Liver (tissue), 9 donors: ENCODE measurements around the gene SYTL3. TPM values are rescaled to one million over a fixed set of nuclear protein-coding genes. Genes with fewer than 3 reads are reported as not detected.

Experiments used
- DNase-seq: peaks from one replicate; pipeline ENCODE4 v3.0.0-alpha.2; 2017; ENCODE audit warnings: low spot score
- H3K27ac ChIP-seq, 2 donors: one replicate each; pipeline ENCODE4 v1.7.0; 2013; ENCODE audit warnings: inconsistent platforms in 2 of 2, low read length in 2 of 2, control low read depth in 1 of 2, low read depth in 1 of 2, mild to moderate bottlenecking in 1 of 2
- H3K27me3 ChIP-seq, 4 donors: one replicate each; pipeline versions ENCODE4 v1.6.1 to v1.7.0; 2013; ENCODE audit warnings: low read length in 3 of 4, inconsistent platforms in 1 of 4, mild to moderate bottlenecking in 1 of 4, moderate library complexity in 1 of 4; ENCODE audit not compliant: control insufficient read depth in 4 of 4, insufficient read depth in 4 of 4
- H3K36me3 ChIP-seq, 4 donors: one replicate each; pipeline versions ENCODE4 v1.6.1 to v1.7.0; 2013; ENCODE audit warnings: low read length in 3 of 4, mild to moderate bottlenecking in 3 of 4, low read depth in 1 of 4, moderate library complexity in 1 of 4; ENCODE audit not compliant: control insufficient read depth in 4 of 4, insufficient read depth in 3 of 4
- H3K4me1 ChIP-seq, 4 donors: one replicate each; pipeline versions ENCODE4 v1.6.1 to v1.7.0; 2013; ENCODE audit warnings: low read length in 3 of 4, mild to moderate bottlenecking in 3 of 4, moderate library complexity in 1 of 4; ENCODE audit not compliant: control insufficient read depth in 4 of 4, insufficient read depth in 4 of 4
- H3K4me3 ChIP-seq, 3 donors: one replicate each; pipeline versions ENCODE4 v1.6.1 to v1.7.0; 2013; ENCODE audit warnings: low read length in 3 of 3, control low read depth in 1 of 3, low read depth in 1 of 3, mild to moderate bottlenecking in 1 of 3
- H3K9ac ChIP-seq, 2 donors: one replicate each; pipeline ENCODE4 v1.7.0; 2013; ENCODE audit warnings: low read length in 2 of 2, mild to moderate bottlenecking in 2 of 2, moderate library complexity in 2 of 2, control low read depth in 1 of 2, low read depth in 1 of 2
- H3K9me3 ChIP-seq, 4 donors: one replicate each; pipeline versions ENCODE4 v1.6.1 to v1.7.0; 2013; ENCODE audit warnings: low read length in 3 of 4; ENCODE audit not compliant: control insufficient read depth in 4 of 4
- EGR1 ChIP-seq, 2 donors: IDR thresholded peaks; 2 replicates each; pipeline ENCODE4 v1.6.1; 2016 to 2018; ENCODE audit warnings: antibody characterized with exemption in 2 of 2, low read depth in 2 of 2
- FOXA1 ChIP-seq: IDR thresholded peaks from 2 replicates; pipeline ENCODE4 v1.6.1; 2016; ENCODE audit warnings: antibody characterized with exemption
- FOXA2 ChIP-seq: IDR thresholded peaks from 2 replicates; pipeline ENCODE4 v1.6.1; 2016; ENCODE audit warnings: antibody characterized with exemption
- GABPA ChIP-seq, 2 donors: IDR thresholded peaks in 1 of 2; conservative IDR thresholded peaks in 1 of 2; 2 replicates each; pipeline ENCODE4 v1.6.1; 2016; ENCODE audit warnings: antibody characterized with exemption in 2 of 2, mild to moderate bottlenecking in 1 of 2, moderate library complexity in 1 of 2
- HNF4G ChIP-seq: IDR thresholded peaks from 2 replicates; pipeline ENCODE4 v1.6.1; 2016; ENCODE audit warnings: antibody characterized with exemption
- JUND ChIP-seq, 2 donors: IDR thresholded peaks; 2 replicates each; pipeline ENCODE4 v1.6.1; 2016; ENCODE audit warnings: antibody characterized with exemption in 2 of 2
- NR2F2 ChIP-seq: IDR thresholded peaks from 2 replicates; pipeline ENCODE4 v1.6.1; 2016; ENCODE audit warnings: antibody characterized with exemption
- RXRA ChIP-seq, 2 donors: IDR thresholded peaks; 2 replicates each; pipeline ENCODE4 v1.6.1; 2017 to 2018; ENCODE audit warnings: antibody characterized with exemption in 2 of 2, mild to moderate bottlenecking in 1 of 2
- SP1 ChIP-seq: IDR thresholded peaks from 2 replicates; pipeline ENCODE4 v1.6.1; 2018; ENCODE audit warnings: antibody characterized with exemption, mild to moderate bottlenecking
- TAF1 ChIP-seq: conservative IDR thresholded peaks from 2 replicates; pipeline ENCODE4 v1.6.1; 2016; ENCODE audit warnings: antibody characterized with exemption, mild to moderate bottlenecking
- YY1 ChIP-seq: IDR thresholded peaks from 2 replicates; pipeline ENCODE4 v1.6.1; 2016; ENCODE audit warnings: antibody characterized with exemption, mild to moderate bottlenecking
- WGBS: extraction: QIAGEN DNeasy Blood & Tissue Kit; methylation state at CpG from one replicate; pipeline ENCODE4 v1.1.7; 2013; 5-methylcytosine and 5-hydroxymethylcytosine counted together
- polyA plus RNA-seq, 2 donors: library from polyadenylated mRNA; stranded (reverse) in 1 of 2; unstranded in 1 of 2; fragments of 200-250 nt in 1 of 2; fragments of >200 nt in 1 of 2; fragmentation: Nextera tagmentation in 1 of 2; extraction: Ambion mirVana in 1 of 2; gene quantifications; one replicate each; pipeline versions ENCODE4 v1.2.1 to v1.2.3, GENCODE V29; 2013 to 2015
- total RNA-seq, 2 donors: library from RNA; depleted of rRNA; stranded (reverse); fragments of >200 nt; gene quantifications; one replicate each; pipeline ENCODE4 v1.2.3, GENCODE V29; 2014
- TF ChIP-seq, protein P1 (sequence below): IDR thresholded peaks from 2 replicates; pipeline ENCODE4 v1.6.1; 2016; ENCODE audit warnings: antibody characterized with exemption
- TF ChIP-seq, protein P2 (sequence below): IDR thresholded peaks from 2 replicates; pipeline ENCODE4 v1.6.1; 2016; ENCODE audit warnings: antibody characterized with exemption
- TF ChIP-seq, protein P3 (sequence below): IDR thresholded peaks from 2 replicates; pipeline ENCODE4 v1.6.1; 2016; ENCODE audit warnings: antibody characterized with exemption, mild to moderate bottlenecking
- TF ChIP-seq, protein P4 (sequence below): fragments of 150-350 bp; IDR thresholded peaks from 2 replicates; pipeline ENCODE4 v1.5.1; 2017; ENCODE audit warnings: improper control_type of control experiment, low read depth, low read length; ENCODE audit not compliant: missing input control
- TF ChIP-seq, protein P5 (sequence below): IDR thresholded peaks from 2 replicates; pipeline ENCODE4 v1.6.1; 2016; ENCODE audit warnings: antibody characterized with exemption
- donor health status: healthy.
- donor health status: healthy.
- donor health status: healthy.
- donor health status: healthy.
- donor health status: healthy.

SYTL3 gene
- total and polyA plus RNA-seq, 4 donors = 0.28 to 1.7 (median 0.51) TPM

DNA sequence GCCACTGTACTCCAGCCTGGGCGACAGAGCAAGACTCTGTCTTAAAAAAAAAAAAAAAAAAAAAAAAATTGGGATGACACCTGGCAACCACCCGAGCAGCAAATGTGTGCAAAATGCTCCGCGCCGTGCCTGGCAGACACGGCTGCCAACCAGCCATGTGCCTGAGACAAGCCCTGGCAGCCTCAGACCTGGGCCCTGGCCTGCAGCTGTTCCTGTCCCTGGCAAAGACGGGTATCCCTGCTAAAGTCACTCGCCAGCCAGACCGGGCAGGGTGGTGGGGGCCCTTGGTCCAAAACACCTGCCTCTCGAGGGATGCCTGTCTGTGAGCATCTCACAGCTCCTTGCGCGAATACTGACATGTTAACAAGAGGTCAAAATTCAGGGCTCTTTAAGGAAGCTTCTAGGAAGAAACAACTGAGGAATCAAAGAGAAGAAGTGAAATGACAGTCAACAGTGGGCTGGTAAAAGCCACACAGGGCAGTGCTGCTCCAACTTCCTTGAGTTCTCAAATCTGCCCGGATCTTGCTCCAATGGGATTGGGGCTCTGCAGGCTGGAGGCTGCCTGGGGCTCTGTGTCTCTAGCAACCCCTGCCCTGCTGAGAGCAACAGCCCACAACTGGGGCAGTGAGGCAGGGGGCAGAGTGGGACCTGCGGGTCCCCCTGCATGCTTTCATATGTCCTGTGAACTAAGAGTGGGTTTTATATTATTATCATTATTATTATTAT, 53.4 kb downstream of the SYTL3 start:
- Histone ChIP-seq H3K9me3 (no peaks in the 10 kb centered on the region), H3K9ac (no peak overlapping the region), H3K36me3 (no peaks in the 10 kb centered on the region), H3K4me1 (peaks cover 0 to 6% (median 2%) of the 10 kb centered on the region in 4 donors), H3K4me3 (no peak overlapping the region), H3K27ac (no peak overlapping the region), H3K27me3 (no peaks in the 10 kb centered on the region)
- TF ChIP-seq FOXA1 (no peak), NR2F2 (no peak), JUND (IDR thresholded peaks at IDR 0.05) (no peak), GABPA (IDR thresholded peaks at IDR 0.05 in 1 of 2, conservative IDR thresholded peaks at IDR 0.05 in 1 of 2) (no peak), HNF4G (no peak), YY1 (no peak)
- TF ChIP-seq, protein P1, sequence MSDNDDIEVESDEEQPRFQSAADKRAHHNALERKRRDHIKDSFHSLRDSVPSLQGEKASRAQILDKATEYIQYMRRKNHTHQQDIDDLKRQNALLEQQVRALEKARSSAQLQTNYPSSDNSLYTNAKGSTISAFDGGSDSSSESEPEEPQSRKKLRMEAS = no peak
- TF ChIP-seq, protein P2, sequence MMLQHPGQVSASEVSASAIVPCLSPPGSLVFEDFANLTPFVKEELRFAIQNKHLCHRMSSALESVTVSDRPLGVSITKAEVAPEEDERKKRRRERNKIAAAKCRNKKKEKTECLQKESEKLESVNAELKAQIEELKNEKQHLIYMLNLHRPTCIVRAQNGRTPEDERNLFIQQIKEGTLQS = no peak
- TF ChIP-seq, protein P3, sequence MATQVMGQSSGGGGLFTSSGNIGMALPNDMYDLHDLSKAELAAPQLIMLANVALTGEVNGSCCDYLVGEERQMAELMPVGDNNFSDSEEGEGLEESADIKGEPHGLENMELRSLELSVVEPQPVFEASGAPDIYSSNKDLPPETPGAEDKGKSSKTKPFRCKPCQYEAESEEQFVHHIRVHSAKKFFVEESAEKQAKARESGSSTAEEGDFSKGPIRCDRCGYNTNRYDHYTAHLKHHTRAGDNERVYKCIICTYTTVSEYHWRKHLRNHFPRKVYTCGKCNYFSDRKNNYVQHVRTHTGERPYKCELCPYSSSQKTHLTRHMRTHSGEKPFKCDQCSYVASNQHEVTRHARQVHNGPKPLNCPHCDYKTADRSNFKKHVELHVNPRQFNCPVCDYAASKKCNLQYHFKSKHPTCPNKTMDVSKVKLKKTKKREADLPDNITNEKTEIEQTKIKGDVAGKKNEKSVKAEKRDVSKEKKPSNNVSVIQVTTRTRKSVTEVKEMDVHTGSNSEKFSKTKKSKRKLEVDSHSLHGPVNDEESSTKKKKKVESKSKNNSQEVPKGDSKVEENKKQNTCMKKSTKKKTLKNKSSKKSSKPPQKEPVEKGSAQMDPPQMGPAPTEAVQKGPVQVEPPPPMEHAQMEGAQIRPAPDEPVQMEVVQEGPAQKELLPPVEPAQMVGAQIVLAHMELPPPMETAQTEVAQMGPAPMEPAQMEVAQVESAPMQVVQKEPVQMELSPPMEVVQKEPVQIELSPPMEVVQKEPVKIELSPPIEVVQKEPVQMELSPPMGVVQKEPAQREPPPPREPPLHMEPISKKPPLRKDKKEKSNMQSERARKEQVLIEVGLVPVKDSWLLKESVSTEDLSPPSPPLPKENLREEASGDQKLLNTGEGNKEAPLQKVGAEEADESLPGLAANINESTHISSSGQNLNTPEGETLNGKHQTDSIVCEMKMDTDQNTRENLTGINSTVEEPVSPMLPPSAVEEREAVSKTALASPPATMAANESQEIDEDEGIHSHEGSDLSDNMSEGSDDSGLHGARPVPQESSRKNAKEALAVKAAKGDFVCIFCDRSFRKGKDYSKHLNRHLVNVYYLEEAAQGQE = no peak
- DNase-seq = no peak
- 96% methylated on average over 14 of the region's 14 CpGs for WGBS

DNA sequence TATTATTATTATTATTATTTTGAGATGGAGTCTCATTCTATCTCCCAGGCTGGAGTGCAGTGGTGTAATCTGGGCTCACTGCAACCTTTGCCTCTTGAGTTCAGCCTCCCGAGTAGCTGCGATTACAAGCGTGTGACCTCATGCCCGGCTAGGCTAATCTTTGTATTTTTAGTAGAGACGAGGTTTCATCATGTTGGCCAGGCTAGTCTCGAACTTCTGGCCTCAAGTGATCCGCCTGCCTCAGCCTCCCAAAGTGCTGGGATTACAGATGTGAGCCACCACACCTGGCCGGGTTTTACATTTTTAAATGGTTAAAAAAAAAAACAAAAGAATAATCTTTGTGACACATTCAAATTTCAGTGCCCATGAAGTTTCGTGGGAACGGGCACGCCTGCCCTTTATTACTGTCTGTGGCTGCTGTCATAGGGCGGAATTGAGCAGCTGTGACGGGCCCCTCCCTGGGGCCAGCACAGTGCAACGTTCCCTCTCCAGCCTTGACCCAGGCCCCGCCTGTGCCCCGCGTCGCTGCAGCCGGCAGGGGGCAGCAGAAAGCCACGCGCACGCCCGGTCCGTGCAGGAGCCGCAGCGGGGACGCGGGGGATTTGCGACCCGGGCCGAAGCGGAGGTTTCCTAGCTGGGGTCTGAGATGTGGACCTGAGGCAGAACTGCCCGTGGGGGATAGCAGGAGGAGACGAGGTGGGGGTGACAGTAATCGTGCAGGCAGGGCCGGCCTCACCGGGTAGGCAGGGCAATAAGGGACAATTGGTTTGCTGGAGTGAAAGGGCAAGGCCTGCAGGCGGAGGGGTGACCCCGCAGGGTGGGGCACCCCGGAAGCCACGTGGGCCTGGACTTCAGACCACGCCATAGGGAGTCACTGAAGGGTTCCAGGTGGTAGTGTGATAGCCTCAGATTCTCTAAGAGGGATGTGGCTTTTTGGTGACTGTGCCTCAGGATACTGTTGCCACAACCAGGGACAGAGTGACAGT, 54.3 kb downstream of the SYTL3 start:
- H3K9ac ChIP-seq = peak overlapping the region in 1 of 2 donors; percentile 36
- TF ChIP-seq, protein P3 = no peak
- TF ChIP-seq FOXA2 (no peak), GABPA (IDR thresholded peaks at IDR 0.05 in 1 of 2, conservative IDR thresholded peaks at IDR 0.05 in 1 of 2) (peak in 1 of 2 donors; percentile 12), TAF1 (no peak), RXRA (IDR thresholded peaks at IDR 0.05) (peak; percentile 12 to 13), HNF4G (no peak), NR2F2 (no peak), EGR1 (IDR thresholded peaks at IDR 0.05; ENCODE audit: low read depth in 2 of 2) (no peak), JUND (IDR thresholded peaks at IDR 0.05) (no peak), SP1 (peak; percentile 24), YY1 (no peak), FOXA1 (no peak)
- TF ChIP-seq, protein P4, sequence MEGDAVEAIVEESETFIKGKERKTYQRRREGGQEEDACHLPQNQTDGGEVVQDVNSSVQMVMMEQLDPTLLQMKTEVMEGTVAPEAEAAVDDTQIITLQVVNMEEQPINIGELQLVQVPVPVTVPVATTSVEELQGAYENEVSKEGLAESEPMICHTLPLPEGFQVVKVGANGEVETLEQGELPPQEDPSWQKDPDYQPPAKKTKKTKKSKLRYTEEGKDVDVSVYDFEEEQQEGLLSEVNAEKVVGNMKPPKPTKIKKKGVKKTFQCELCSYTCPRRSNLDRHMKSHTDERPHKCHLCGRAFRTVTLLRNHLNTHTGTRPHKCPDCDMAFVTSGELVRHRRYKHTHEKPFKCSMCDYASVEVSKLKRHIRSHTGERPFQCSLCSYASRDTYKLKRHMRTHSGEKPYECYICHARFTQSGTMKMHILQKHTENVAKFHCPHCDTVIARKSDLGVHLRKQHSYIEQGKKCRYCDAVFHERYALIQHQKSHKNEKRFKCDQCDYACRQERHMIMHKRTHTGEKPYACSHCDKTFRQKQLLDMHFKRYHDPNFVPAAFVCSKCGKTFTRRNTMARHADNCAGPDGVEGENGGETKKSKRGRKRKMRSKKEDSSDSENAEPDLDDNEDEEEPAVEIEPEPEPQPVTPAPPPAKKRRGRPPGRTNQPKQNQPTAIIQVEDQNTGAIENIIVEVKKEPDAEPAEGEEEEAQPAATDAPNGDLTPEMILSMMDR = peak; percentile 93
- TF ChIP-seq, protein P5, sequence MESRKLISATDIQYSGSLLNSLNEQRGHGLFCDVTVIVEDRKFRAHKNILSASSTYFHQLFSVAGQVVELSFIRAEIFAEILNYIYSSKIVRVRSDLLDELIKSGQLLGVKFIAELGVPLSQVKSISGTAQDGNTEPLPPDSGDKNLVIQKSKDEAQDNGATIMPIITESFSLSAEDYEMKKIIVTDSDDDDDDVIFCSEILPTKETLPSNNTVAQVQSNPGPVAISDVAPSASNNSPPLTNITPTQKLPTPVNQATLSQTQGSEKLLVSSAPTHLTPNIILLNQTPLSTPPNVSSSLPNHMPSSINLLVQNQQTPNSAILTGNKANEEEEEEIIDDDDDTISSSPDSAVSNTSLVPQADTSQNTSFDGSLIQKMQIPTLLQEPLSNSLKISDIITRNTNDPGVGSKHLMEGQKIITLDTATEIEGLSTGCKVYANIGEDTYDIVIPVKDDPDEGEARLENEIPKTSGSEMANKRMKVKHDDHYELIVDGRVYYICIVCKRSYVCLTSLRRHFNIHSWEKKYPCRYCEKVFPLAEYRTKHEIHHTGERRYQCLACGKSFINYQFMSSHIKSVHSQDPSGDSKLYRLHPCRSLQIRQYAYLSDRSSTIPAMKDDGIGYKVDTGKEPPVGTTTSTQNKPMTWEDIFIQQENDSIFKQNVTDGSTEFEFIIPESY = no peak
- TF ChIP-seq, protein P2 = no peak

More for the DNA sequence above, 54.3 kb downstream of the SYTL3 start:
- Histone ChIP-seq H3K4me3 (peak overlapping the region; percentile 26 to 61 (median 59)), H3K27ac (no peak overlapping the region), H3K4me1 (peaks cover 0 to 6% (median 2%) of the 10 kb centered on the region in 4 donors), H3K36me3 (no peaks in the 10 kb centered on the region), H3K27me3 (no peaks in the 10 kb centered on the region), H3K9me3 (no peaks in the 10 kb centered on the region)
- 6% methylated on average over 42 of the region's 42 CpGs for WGBS
- DNase-seq = peak; percentile 89
